ENCODE measurements around the gene TNS3. TPM values are rescaled to one million over a fixed set of nuclear protein-coding genes. Genes with fewer than 3 reads are reported as not detected.

The TNS3 gene
- total and polyA plus RNA-seq, 2 donors (not counting 3 experiments of a cell fraction or from before 2014, with no cell fraction given): 10.4 to 45.1 TPM

DNA sequence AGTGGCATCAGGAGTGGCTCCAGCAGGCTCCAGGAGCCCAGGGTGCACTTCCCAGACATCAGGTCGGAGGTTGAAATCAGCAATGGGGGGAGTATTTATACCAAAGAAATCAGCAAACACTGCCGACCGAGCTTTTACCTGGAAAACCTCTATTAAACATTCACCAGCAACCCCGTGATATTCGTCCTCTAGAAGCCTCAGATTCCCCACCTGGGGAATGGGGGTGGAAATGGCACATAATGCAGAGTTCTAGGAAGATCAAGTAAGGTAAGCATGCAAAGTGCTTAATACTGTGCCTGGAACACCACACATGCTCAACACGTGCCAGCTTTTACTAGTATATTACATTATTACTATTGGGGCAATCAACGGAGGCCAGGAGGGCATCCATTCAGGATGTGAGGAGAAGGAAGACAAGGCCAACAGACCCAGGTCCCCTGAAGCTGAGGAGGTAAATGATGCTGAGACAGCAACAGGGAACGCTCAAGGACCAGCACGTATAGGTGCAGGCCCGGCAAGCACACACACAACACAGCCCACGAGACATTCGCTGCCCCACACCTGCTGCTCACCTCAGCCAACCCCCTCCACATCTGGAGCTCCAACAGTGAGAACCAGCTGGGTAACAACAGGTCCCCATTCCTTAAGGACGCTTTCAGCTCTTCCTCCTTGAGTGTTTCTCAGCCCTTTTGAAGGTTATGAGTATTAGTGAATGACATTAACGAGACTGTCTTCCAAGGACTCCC lies 125.5 kb downstream of the TNS3 start:
- Histone ChIP-seq H3K4me3 (replicated peaks in 1 of 3; ENCODE audit: insufficient read depth in 1 of 3, low read depth in 1 of 3, low read length in 3 of 3) (no peak overlapping the region), H3K9ac (replicated peaks; ENCODE audit: extremely low read depth, insufficient read depth, low read length) (no peak overlapping the region), H3K27me3 (ENCODE audit: control insufficient read depth in 2 of 2, insufficient read depth in 2 of 2, low read length in 2 of 2) (no peaks in the 10 kb centered on the region), H3K36me3 (ENCODE audit: control insufficient read depth in 2 of 2, extremely low read depth in 1 of 2, insufficient read depth in 2 of 2, low read length in 2 of 2) (no peaks in the 10 kb centered on the region), H2AFZ (ENCODE audit: low read depth, low read length) (no peak overlapping the region), H3K79me2 (ENCODE audit: control insufficient read depth, insufficient read depth, low read length) (peaks cover 14% of the 10 kb centered on the region), H3K4me1 (ENCODE audit: control insufficient read depth, extremely low read depth, insufficient read depth, low read length) (peaks cover 49% of the 10 kb centered on the region), H3K9me1 (replicated peaks; ENCODE audit: control insufficient read depth, extremely low read depth, insufficient read depth, low read length) (no peaks in the 10 kb centered on the region), H4K20me1 (replicated peaks; ENCODE audit: control insufficient read depth, extremely low read depth, insufficient read depth, low read length) (no peaks in the 10 kb centered on the region), H3K4me2 (ENCODE audit: insufficient read depth, low read length) (no peak overlapping the region), H3K27ac (ENCODE audit: insufficient read depth, low read depth, low read length) (no peak overlapping the region), H3K9me3 (replicated peaks; ENCODE audit: control insufficient read depth, insufficient read depth, low read length) (no peaks in the 10 kb centered on the region)
- CTCF ChIA-PET: interaction anchor here (1.3 to 1.8 kb wide), 3 partner anchors 12 to 145 kb away, joined by 3 to 5 read pairs (median 5); no protein-coding TSS in a partner anchor
- FAIRE-seq: no peak
- POLR2A ChIA-PET: no interaction called here
- BruUV-seq (replicated peaks): no TSS peak
- intact Hi-C loops (cut with micrococcal nuclease): loop anchor here (10.0 kb wide), 1 partner anchor 628 kb away; the partner anchor contains the start of gene UPP1
- dilution Hi-C loops (cut with MboI; ENCODE audit: extremely low pct_ligation_motif_present, low sequenced_read_pairs): no loop called here
- TF ChIP-seq, protein P1, sequence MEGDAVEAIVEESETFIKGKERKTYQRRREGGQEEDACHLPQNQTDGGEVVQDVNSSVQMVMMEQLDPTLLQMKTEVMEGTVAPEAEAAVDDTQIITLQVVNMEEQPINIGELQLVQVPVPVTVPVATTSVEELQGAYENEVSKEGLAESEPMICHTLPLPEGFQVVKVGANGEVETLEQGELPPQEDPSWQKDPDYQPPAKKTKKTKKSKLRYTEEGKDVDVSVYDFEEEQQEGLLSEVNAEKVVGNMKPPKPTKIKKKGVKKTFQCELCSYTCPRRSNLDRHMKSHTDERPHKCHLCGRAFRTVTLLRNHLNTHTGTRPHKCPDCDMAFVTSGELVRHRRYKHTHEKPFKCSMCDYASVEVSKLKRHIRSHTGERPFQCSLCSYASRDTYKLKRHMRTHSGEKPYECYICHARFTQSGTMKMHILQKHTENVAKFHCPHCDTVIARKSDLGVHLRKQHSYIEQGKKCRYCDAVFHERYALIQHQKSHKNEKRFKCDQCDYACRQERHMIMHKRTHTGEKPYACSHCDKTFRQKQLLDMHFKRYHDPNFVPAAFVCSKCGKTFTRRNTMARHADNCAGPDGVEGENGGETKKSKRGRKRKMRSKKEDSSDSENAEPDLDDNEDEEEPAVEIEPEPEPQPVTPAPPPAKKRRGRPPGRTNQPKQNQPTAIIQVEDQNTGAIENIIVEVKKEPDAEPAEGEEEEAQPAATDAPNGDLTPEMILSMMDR (IDR thresholded peaks at IDR 0.05; ENCODE audit: extremely low read depth in 1 of 2, insufficient read depth in 1 of 2, low read depth in 1 of 2, low read length in 2 of 2): no peak
- TF ChIP-seq, protein P2, sequence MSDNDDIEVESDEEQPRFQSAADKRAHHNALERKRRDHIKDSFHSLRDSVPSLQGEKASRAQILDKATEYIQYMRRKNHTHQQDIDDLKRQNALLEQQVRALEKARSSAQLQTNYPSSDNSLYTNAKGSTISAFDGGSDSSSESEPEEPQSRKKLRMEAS (IDR thresholded peaks at IDR 0.05; ENCODE audit: insufficient read depth, insufficient read length): no peak
- TF ChIP-seq GATA2 (IDR thresholded peaks at IDR 0.05; ENCODE audit: insufficient read depth, insufficient read length, low read depth, low read length) (no peak), FOS (IDR thresholded peaks at IDR 0.05; ENCODE audit: borderline replicate concordance, insufficient read depth, low read length) (no peak), POLR2AphosphoS5 (IDR thresholded peaks at IDR 0.05; ENCODE audit: insufficient read depth, low read depth, low read length) (no peak), EZH2 (IDR thresholded peaks at IDR 0.05; ENCODE audit: borderline replicate concordance, low read depth, low read length, severe bottlenecking) (no peak), JUN (IDR thresholded peaks at IDR 0.05; ENCODE audit: borderline replicate concordance, insufficient read depth, insufficient read length, low read depth) (no peak), MYC (IDR thresholded peaks at IDR 0.05; ENCODE audit: low read depth, low read length) (no peak), POLR2A (IDR thresholded peaks at IDR 0.05; ENCODE audit: low read depth, low read length) (no peak)
- no peak for DNase-seq (ENCODE audit: low read depth, low spot score)

Data from endothelial cell of umbilical vein (primary cell).